ENCODE results near the gene RPS5.

DNA sequence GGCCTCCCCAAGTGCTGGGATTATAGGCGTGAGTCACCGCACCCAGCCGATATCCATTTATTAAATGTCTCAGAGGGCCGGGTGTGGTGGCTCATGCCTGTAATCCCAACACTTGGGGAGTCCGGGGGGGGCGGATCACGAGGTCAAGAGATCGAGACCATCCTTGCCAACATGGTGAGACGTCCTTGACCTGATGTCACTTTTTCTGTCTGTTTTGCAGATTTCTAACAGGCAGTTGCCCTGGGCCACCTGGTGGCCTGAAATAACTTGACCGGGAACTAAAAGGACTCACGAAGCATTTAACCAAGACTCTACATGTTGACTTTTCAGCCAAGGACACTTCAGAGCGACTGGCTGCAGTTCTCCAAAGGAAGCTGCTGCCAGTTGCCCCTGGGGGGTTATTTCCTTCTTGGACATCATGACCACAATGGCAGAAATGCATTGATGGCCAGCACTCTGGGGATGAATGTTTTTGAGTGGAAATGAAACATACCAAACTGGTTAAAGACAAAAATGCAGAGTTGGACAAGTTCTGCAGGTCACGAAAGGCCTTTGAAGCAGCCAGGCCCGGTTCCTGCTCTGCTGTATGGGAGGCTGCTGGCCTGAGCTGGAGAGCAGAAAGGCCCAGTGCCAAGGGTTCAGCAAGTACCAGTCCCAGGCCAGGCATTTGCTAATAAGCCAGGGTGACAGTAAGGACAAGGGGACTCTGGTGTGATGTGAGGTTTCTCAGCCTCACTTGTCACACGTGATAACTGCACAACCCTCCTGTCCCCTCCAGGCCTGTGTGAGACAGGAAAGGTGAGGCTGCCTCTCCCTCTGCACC is 14.5 kb upstream of the RPS5 start:
- TF ChIP-seq, protein P1, sequence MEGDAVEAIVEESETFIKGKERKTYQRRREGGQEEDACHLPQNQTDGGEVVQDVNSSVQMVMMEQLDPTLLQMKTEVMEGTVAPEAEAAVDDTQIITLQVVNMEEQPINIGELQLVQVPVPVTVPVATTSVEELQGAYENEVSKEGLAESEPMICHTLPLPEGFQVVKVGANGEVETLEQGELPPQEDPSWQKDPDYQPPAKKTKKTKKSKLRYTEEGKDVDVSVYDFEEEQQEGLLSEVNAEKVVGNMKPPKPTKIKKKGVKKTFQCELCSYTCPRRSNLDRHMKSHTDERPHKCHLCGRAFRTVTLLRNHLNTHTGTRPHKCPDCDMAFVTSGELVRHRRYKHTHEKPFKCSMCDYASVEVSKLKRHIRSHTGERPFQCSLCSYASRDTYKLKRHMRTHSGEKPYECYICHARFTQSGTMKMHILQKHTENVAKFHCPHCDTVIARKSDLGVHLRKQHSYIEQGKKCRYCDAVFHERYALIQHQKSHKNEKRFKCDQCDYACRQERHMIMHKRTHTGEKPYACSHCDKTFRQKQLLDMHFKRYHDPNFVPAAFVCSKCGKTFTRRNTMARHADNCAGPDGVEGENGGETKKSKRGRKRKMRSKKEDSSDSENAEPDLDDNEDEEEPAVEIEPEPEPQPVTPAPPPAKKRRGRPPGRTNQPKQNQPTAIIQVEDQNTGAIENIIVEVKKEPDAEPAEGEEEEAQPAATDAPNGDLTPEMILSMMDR (conservative IDR thresholded peaks at IDR 0.05; ENCODE audit: low read depth, low read length), result no peak
- no peak for TF ChIP-seq EZH2 (IDR thresholded peaks at IDR 0.05; ENCODE audit: borderline replicate concordance, low read depth, low read length, poor library complexity, severe bottlenecking)
